RWPE2 (cell line): ENCODE measurements around the gene MYOG.

ENCODE experiments used
- ATAC-seq: fragments of 200-7000 bp; cut with Tn5 transposase; 3 replicates; pipeline ENCODE4 v1.9.1; 2021; ENCODE audit warnings: low read depth
- DNase-seq: peaks from one replicate; pipeline ENCODE4 v3.0.0-alpha.2; 2020; ENCODE audit warnings: low spot score
- H3K27ac ChIP-seq: fragments of 450-650 bp; 2 replicates; pipeline ENCODE4 v1.5.1; 2017; ENCODE audit warnings: mild to moderate bottlenecking; ENCODE audit not compliant: poor library complexity, severe bottlenecking
- H3K27me3 ChIP-seq: fragments of 250-450 bp; sonication (Bioruptor Pico); 2 replicates; pipeline ENCODE4 v1.5.1; 2021; ENCODE audit warnings: mild to moderate bottlenecking, moderate library complexity; ENCODE audit not compliant: insufficient read depth, poor library complexity, severe bottlenecking
- H3K36me3 ChIP-seq: fragments of 250-450 bp; sonication (Bioruptor Pico); 2 replicates; pipeline ENCODE4 v1.5.1; 2020; ENCODE audit warnings: low read depth, mild to moderate bottlenecking, moderate library complexity
- H3K4me1 ChIP-seq: fragments of 250-450 bp; sonication (Bioruptor Pico); 2 replicates; pipeline ENCODE4 v1.5.1; 2021; ENCODE audit warnings: mild to moderate bottlenecking, moderate library complexity; ENCODE audit not compliant: insufficient read depth, poor library complexity, severe bottlenecking
- H3K4me3 ChIP-seq: fragments of 250-450 bp; sonication (Bioruptor Pico); 2 replicates; pipeline ENCODE4 v1.5.1; 2021; ENCODE audit warnings: mild to moderate bottlenecking, moderate library complexity; ENCODE audit not compliant: severe bottlenecking
- H3K9me3 ChIP-seq: fragments of 250-450 bp; sonication (Bioruptor Pico); 2 replicates; pipeline ENCODE4 v1.5.1; 2021; ENCODE audit warnings: mild to moderate bottlenecking, moderate library complexity; ENCODE audit not compliant: severe bottlenecking
- TF ChIP-seq, protein P1 (sequence below): fragments of 450-650 bp; IDR thresholded peaks from one replicate; pipeline ENCODE4 v1.5.1; 2017; ENCODE audit warnings: mild to moderate bottlenecking, moderate library complexity; ENCODE audit not compliant: poor library complexity, severe bottlenecking

Gene MYOG

GRCh38 chr1:203035111-203036000 lies 50.5 kb downstream of the MYOG start:
- Histone ChIP-seq H3K27ac (no peak overlapping the region), H3K36me3 (no peaks in the 10 kb centered on the region), H3K9me3 (no peaks in the 10 kb centered on the region), H3K4me3 (no peak overlapping the region), H3K27me3 (no peaks in the 10 kb centered on the region), H3K4me1 (peaks cover 8% of the 10 kb centered on the region)
- ATAC-seq: no peak
- no peak for DNase-seq
- TF ChIP-seq, protein P1, sequence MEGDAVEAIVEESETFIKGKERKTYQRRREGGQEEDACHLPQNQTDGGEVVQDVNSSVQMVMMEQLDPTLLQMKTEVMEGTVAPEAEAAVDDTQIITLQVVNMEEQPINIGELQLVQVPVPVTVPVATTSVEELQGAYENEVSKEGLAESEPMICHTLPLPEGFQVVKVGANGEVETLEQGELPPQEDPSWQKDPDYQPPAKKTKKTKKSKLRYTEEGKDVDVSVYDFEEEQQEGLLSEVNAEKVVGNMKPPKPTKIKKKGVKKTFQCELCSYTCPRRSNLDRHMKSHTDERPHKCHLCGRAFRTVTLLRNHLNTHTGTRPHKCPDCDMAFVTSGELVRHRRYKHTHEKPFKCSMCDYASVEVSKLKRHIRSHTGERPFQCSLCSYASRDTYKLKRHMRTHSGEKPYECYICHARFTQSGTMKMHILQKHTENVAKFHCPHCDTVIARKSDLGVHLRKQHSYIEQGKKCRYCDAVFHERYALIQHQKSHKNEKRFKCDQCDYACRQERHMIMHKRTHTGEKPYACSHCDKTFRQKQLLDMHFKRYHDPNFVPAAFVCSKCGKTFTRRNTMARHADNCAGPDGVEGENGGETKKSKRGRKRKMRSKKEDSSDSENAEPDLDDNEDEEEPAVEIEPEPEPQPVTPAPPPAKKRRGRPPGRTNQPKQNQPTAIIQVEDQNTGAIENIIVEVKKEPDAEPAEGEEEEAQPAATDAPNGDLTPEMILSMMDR: no peak

GRCh38 chr1:203034422-203035110 lies 51.2 kb downstream of the MYOG start:
- no peak for DNase-seq
- Histone ChIP-seq H3K27ac (no peak overlapping the region), H3K9me3 (no peaks in the 10 kb centered on the region), H3K4me3 (no peak overlapping the region), H3K36me3 (no peaks in the 10 kb centered on the region), H3K27me3 (no peaks in the 10 kb centered on the region), H3K4me1 (peaks cover 8% of the 10 kb centered on the region)
- ATAC-seq: no peak
- TF ChIP-seq, protein P1: no peak

DNA sequence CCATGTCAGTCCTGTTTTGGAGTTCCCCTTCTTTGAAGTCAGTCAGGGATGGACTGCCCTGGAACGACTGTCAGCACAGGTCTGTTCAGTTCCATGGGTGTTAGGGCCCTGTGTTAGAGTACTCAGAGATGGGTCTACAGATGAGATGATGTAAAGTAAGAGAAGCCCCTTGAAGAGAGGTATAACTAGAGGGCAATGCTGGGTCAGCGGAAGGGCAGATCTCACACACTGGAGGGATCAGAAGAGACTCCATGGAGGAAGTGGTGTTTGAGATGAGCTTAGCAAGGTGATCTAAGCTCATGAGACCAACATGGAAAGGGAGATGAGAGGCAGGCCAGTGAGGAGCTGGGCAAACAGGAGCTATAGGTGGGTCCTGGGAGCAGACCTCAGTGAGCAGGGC lies 51.9 kb downstream of the MYOG start:
- no peak for ATAC-seq
- no peak overlapping the region for H3K27ac ChIP-seq
- H3K9me3 ChIP-seq: no peaks in the 10 kb centered on the region
- no peak for DNase-seq
- no peaks in the 10 kb centered on the region for H3K27me3 ChIP-seq
- peaks cover 8% of the 10 kb centered on the region for H3K4me1 ChIP-seq
- no peaks in the 10 kb centered on the region for H3K36me3 ChIP-seq
- H3K4me3 ChIP-seq: no peak overlapping the region
- TF ChIP-seq, protein P1: no peak

DNA sequence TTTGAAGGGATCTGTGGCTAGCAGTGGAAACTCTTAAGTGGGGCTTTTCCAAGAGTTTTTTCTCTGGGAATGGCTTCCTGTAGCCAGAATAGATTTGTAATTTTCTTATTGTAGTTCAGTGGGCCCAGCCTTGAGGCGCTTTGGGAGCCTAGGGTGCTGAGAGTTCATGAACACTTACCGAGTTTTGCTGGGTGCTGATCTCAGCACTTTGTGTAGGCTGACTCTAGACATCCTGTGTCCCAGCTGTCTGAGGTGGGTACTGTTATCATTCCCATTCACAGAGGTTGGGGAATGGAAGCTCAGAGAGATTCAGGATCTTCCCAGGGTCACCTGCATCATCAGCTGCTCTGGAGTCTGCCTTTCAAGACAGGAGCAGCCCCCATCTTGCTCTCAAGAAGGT lies 52.5 kb downstream of the MYOG start:
- no peak overlapping the region for H3K27ac ChIP-seq
- TF ChIP-seq, protein P1: no peak
- H3K27me3 ChIP-seq: no peaks in the 10 kb centered on the region
- no peaks in the 10 kb centered on the region for H3K9me3 ChIP-seq
- H3K4me1 ChIP-seq: peaks cover 5% of the 10 kb centered on the region
- H3K36me3 ChIP-seq: no peaks in the 10 kb centered on the region
- H3K4me3 ChIP-seq: no peak overlapping the region
- no peak for DNase-seq
- ATAC-seq: no peak
